HepG2 (cell line): ENCODE data around the gene ID3. TPM values are rescaled to one million over a fixed set of nuclear protein-coding genes. Genes with fewer than 3 reads are reported as not detected.

Experiments used
- ATAC-seq: fragments of 200-7000 bp; cut with Tn5 transposase; 3 replicates; pipeline ENCODE4 v1.9.1; 2020; ENCODE audit warnings: mild to moderate bottlenecking, moderate library complexity
- BruUV-seq: library from RNA; stranded (reverse); fragments of 400-500 nt; replicated peaks from 2 replicates; lab custom pipeline; 2021; lab: Mats Ljungman, UMichigan
- CTCF ChIA-PET: fragments of 300-600 bp; formaldehyde crosslinking; extraction: SDS; loops from one replicate; lab custom pipeline; 2021; ENCODE audit warnings: low total read pairs, inconsistent platforms, low intra/inter-chr PET ratio; lab: Yijun Ruan, JAX
- POLR2A ChIA-PET: fragments of 350-600 bp; sonication (Branson Sonifier 250); formaldehyde crosslinking; loops from one replicate; lab custom pipeline; 2020; ENCODE audit warnings: antibody characterized with exemption, inconsistent platforms; lab: Yijun Ruan, JAX
- DNase-seq: peaks from one replicate; pipeline ENCODE4 v3.0.0-alpha.2; 2015; ENCODE audit warnings: low spot score
- FAIRE-seq: peaks from 3 replicates; lab custom pipeline; 2011; peaks lifted over from hg19 to GRCh38; lab: Jason Lieb, UNC
- H2AFZ ChIP-seq: one replicate; pipeline ENCODE4 v1.6.1; 2011; ENCODE audit warnings: low read length, inconsistent platforms
- H3K27ac ChIP-seq: fragments of 300-600 bp; 3 replicates; pipeline ENCODE4 v1.8.0; 2011; ENCODE audit warnings: mixed run types, mild to moderate bottlenecking, mixed read lengths, low read length, inconsistent platforms; ENCODE audit not compliant: insufficient read depth; ENCODE audit errors: extremely low read length
- H3K27me3 ChIP-seq, 2 experiments: fragments of 200-600 bp in 1 of 2; 2 replicates in 1 of 2; 3 replicates in 1 of 2; pipeline versions ENCODE4 v1.6.0 to v1.8.0; 2011; ENCODE audit warnings: low read length in 2 of 2, mild to moderate bottlenecking in 2 of 2, moderate library complexity in 2 of 2, inconsistent platforms in 1 of 2; ENCODE audit not compliant: insufficient read depth in 2 of 2, control insufficient read depth in 1 of 2
- H3K36me3 ChIP-seq, 2 experiments: fragments of 200-600 bp in 1 of 2; replicated peaks in 1 of 2; 2 replicates in 1 of 2; 3 replicates in 1 of 2; pipeline versions ENCODE4 v1.5.1 to v1.8.0; 2011; ENCODE audit warnings: low read length in 2 of 2, inconsistent platforms in 1 of 2; ENCODE audit not compliant: insufficient read depth in 2 of 2, control insufficient read depth in 1 of 2
- H3K4me1 ChIP-seq: 2 replicates; pipeline ENCODE4 v1.5.1; 2012; ENCODE audit warnings: low read length, inconsistent platforms; ENCODE audit not compliant: insufficient read depth
- H3K4me2 ChIP-seq: 2 replicates; pipeline ENCODE4 v1.6.0; 2011; ENCODE audit warnings: low read depth, low read length, inconsistent platforms
- H3K4me3 ChIP-seq, 3 experiments: fragments of 200-600 bp in 1 of 3; sonication (generic), shearing (Covaris generic) in 1 of 3; replicated peaks in 1 of 3; 2 replicates each; pipeline ENCODE4 v1.5.1; 2011 to 2016; ENCODE audit warnings: low read length in 3 of 3, inconsistent platforms in 2 of 3, low read depth in 2 of 3, mild to moderate bottlenecking in 2 of 3, control low read depth in 1 of 3, mixed read lengths in 1 of 3; ENCODE audit not compliant: insufficient read depth in 1 of 3
- H3K79me2 ChIP-seq: one replicate; pipeline ENCODE4 v1.6.1; 2011; ENCODE audit warnings: low read length, inconsistent platforms; ENCODE audit not compliant: insufficient read depth
- H3K9ac ChIP-seq: 2 replicates; pipeline ENCODE4 v1.6.0; 2011; ENCODE audit warnings: mild to moderate bottlenecking, low read depth, low read length, inconsistent platforms; ENCODE audit not compliant: insufficient read depth
- H3K9me3 ChIP-seq: 2 replicates; pipeline ENCODE4 v1.5.1; 2012; ENCODE audit warnings: mild to moderate bottlenecking, low read length
- H4K20me1 ChIP-seq: 2 replicates; pipeline ENCODE4 v1.6.0; 2011; ENCODE audit warnings: inconsistent platforms, mild to moderate bottlenecking, low read length, moderate library complexity; ENCODE audit not compliant: insufficient read depth
- HNRNPUL1 ChIP-seq: fragments of 200-400 bp; formaldehyde crosslinking; IDR thresholded peaks from 2 replicates; pipeline ENCODE4 v1.6.1; 2017; ENCODE audit warnings: low read depth, mild to moderate bottlenecking, low read length, moderate library complexity
- KLF16 ChIP-seq, 2 experiments: sonication (generic) in 1 of 2; formaldehyde crosslinking in 1 of 2; IDR thresholded peaks; 2 replicates each; pipeline versions ENCODE4 v1.6.1 to v1.8.0; 2016 to 2023; ENCODE audit warnings: missing genetic modification reagents in 2 of 2, missing compliant biosample characterization in 1 of 2
- MEIS2 ChIP-seq: sonication (generic); formaldehyde crosslinking; IDR thresholded peaks from 2 replicates; pipeline ENCODE4 v1.9.0; 2021; ENCODE audit warnings: mild to moderate bottlenecking, missing genetic modification reagents
- TCF12 ChIP-seq, 2 experiments: fragments of 450-650 bp in 1 of 2; sonication (generic) in 1 of 2; formaldehyde crosslinking in 1 of 2; IDR thresholded peaks; 2 replicates each; pipeline versions ENCODE4 v1.6.1 to v1.8.0; 2017 to 2022; ENCODE audit warnings: antibody characterized with exemption in 1 of 2, mild to moderate bottlenecking in 1 of 2, missing genetic modification reagents in 1 of 2, moderate library complexity in 1 of 2
- ZFP1 ChIP-seq: IDR thresholded peaks from 2 replicates; pipeline ENCODE4 v1.6.1; 2016
- ZNF556 ChIP-seq: sonication (generic); formaldehyde crosslinking; IDR thresholded peaks from 2 replicates; pipeline ENCODE4 v1.4.0; 2020; ENCODE audit warnings: mild to moderate bottlenecking, missing genetic modification reagents, borderline replicate concordance
- ZNF572 ChIP-seq: sonication (generic); formaldehyde crosslinking; IDR thresholded peaks from 2 replicates; pipeline ENCODE4 v1.5.1; 2020; ENCODE audit warnings: mild to moderate bottlenecking, missing genetic modification reagents
- ZNF652 ChIP-seq: IDR thresholded peaks from 2 replicates; pipeline ENCODE4 v1.6.1; 2016; ENCODE audit warnings: low read depth, borderline replicate concordance
- ZNF781 ChIP-seq: sonication (generic); formaldehyde crosslinking; IDR thresholded peaks from 2 replicates; pipeline ENCODE4 v1.5.1; 2020; ENCODE audit warnings: borderline replicate concordance, mild to moderate bottlenecking, missing genetic modification reagents; ENCODE audit errors: not compliant biosample characterization
- WGBS: methylation state at CpG from one replicate; pipeline ENCODE4 v1.1.6; 2017; ENCODE audit warnings: low lambda C conversion rate; 5-methylcytosine and 5-hydroxymethylcytosine counted together
- in situ Hi-C: cut with HindIII; loops from 2 replicates; pipeline ENCODE4 v1.10.0; 2017; ENCODE audit warnings: low pct_unique_long_range_greater_than_20kb; ENCODE audit not compliant: extremely low pct_ligation_motif_present
- intact Hi-C: fragments of 100-400 bp; cut with micrococcal nuclease; formaldehyde crosslinking; loops from one replicate; pipeline ENCODE4 v1.10.0; 2022; ENCODE audit not compliant: unreplicated experiment
- polyA plus RNA-seq, 8 experiments: library from polyadenylated mRNA; depleted of rRNA in 3 of 8; stranded (reverse) in 7 of 8; unstranded in 1 of 8; fragments of >200 nt; fragmentation: Illumina TruSeq in 4 of 8; extraction: Trizol in 4 of 8; gene quantifications; 2 replicates each; pipeline versions ENCODE4 v1.2.1 to v1.2.3, GENCODE V29; 2011 to 2016; ENCODE audit warnings: low read depth in 4 of 8, missing spikeins in 1 of 8, mixed read lengths in 1 of 8; ENCODE audit not compliant: insufficient read depth in 1 of 8
- total RNA-seq, 5 experiments: library from RNA; depleted of rRNA; stranded (reverse); fragments of >200 nt; fragmentation: Illumina TruSeq; extraction: Trizol; gene quantifications; 2 replicates each; pipeline ENCODE4 v1.2.3, GENCODE V29; 2016; ENCODE audit warnings: low read depth in 1 of 5
- TF ChIP-seq, protein P1 (sequence below): sonication (generic); formaldehyde crosslinking; IDR thresholded peaks from 2 replicates; pipeline ENCODE4 v1.5.1; 2020; ENCODE audit warnings: missing genetic modification reagents, mild to moderate bottlenecking, borderline replicate concordance

Gene ID3
- total and polyA plus RNA-seq, 2 of the 13 experiments (the other 11 are each of a cell fraction or from before 2014, with no cell fraction given) = 64.8 to 115 TPM

GRCh38 chr1:23607944-23608343 lies 48.6 kb upstream of the ID3 start:
- no peaks in the 10 kb centered on the region for H3K36me3 ChIP-seq
- POLR2A ChIA-PET = no interaction called here
- no peak overlapping the region for H2AFZ ChIP-seq
- TF ChIP-seq, protein P1, sequence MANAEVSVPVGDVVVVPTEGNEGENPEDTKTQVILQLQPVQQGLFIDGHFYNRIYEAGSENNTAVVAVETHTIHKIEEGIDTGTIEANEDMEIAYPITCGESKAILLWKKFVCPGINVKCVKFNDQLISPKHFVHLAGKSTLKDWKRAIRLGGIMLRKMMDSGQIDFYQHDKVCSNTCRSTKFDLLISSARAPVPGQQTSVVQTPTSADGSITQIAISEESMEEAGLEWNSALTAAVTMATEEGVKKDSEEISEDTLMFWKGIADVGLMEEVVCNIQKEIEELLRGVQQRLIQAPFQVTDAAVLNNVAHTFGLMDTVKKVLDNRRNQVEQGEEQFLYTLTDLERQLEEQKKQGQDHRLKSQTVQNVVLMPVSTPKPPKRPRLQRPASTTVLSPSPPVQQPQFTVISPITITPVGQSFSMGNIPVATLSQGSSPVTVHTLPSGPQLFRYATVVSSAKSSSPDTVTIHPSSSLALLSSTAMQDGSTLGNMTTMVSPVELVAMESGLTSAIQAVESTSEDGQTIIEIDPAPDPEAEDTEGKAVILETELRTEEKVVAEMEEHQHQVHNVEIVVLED (CRISPR knock-in tag) = no peak
- TF ChIP-seq TCF12 (IDR thresholded peaks at IDR 0.05) = no peak
- no peak for TF ChIP-seq TCF12 (CRISPR knock-in tag; IDR thresholded peaks at IDR 0.05)
- TF ChIP-seq HNRNPUL1 = no peak
- no peak for TF ChIP-seq ZNF781 (CRISPR knock-in tag)
- no peak for TF ChIP-seq ZNF652 (CRISPR knock-in tag)
- no peak for TF ChIP-seq MEIS2 (CRISPR knock-in tag)
- no peak for TF ChIP-seq ZFP1 (CRISPR knock-in tag)
- TF ChIP-seq KLF16 (CRISPR knock-in tag; IDR thresholded peaks at IDR 0.05) = no peak
- TF ChIP-seq ZNF572 (CRISPR knock-in tag) = no peak
- no peak for TF ChIP-seq ZNF556
- TF ChIP-seq, all 625 proteins: peak for 0
- H3K9ac ChIP-seq = no peak overlapping the region
- no peak overlapping the region for H3K4me3 ChIP-seq
- H3K27me3 ChIP-seq = peaks cover 3 to 50% of the 10 kb centered on the region in 2 experiments; a peak in 4 of 5 replicates
- H3K27ac ChIP-seq = no peak overlapping the region
- no peak for DNase-seq
- H4K20me1 ChIP-seq = no peaks in the 10 kb centered on the region
- no peaks in the 10 kb centered on the region for H3K9me3 ChIP-seq
- no peak for ATAC-seq
- no peak overlapping the region for H3K4me2 ChIP-seq
- H3K79me2 ChIP-seq = no peaks in the 10 kb centered on the region
- BruUV-seq = no TSS peak
- 23% methylated on average over 4 of the region's 4 CpGs for WGBS
- peaks cover 2% of the 10 kb centered on the region; the same call in 1 of the 2 replicates for H3K4me1 ChIP-seq
- FAIRE-seq = no peak
- intact Hi-C loops (no loop called here), in situ Hi-C loops (no loop called here)
- CTCF ChIA-PET = no interaction called here
